A549 treated with dexamethasone at 1 μM for 4 hours (cell line): ENCODE data around the gene MEF2B. TPM values are rescaled to one million over a fixed set of nuclear protein-coding genes. Genes with fewer than 3 reads are reported as not detected.

Experiments
- total RNA-seq: library from RNA; stranded (reverse); fragments of 200-300 nt; extraction: Qiagen RNA extraction; gene quantifications from 5 replicates; pipeline ENCODE4 v1.2.3, GENCODE V29; 2022

The MEF2B gene
- total RNA-seq = 0.21 to 0.83 TPM (median 0.41 TPM) in 5 replicates

GRCh38 chr19:19170053-19170872 is at the start of gene MEF2B:
TSS of gene MEF2B (minus strand) at chr19:19170263. CDS start at chr19:19150735, 19,528 bp downstream.

GRCh38 chr19:19211499-19212420 is 41.7 kb upstream of the MEF2B start, which contains the start of gene NCAN:
TSS of gene NCAN (plus strand) at chr19:19211958. CDS start at chr19:19216954, 4,996 bp downstream.

GRCh38 chr19:19203012-19203856 is 33.2 kb upstream of the MEF2B start, which contains the start of gene NR2C2AP:
TSS of gene NR2C2AP (minus strand) at chr19:19203414. CDS start at chr19:19203060, 354 bp downstream.

GRCh38 chr19:19192078-19192882 is 22.2 kb upstream of the MEF2B start, which contains the start of the genes BORCS8 and RFXANK:
TSS of gene BORCS8 (minus strand) at chr19:19192152. CDS start at chr19:19192117, 35 bp downstream.
TSS of gene RFXANK (plus strand) at chr19:19192258. CDS start at chr19:19193947, 1,689 bp downstream.

GRCh38 chr19:19138109-19138981 is 31.7 kb downstream of the MEF2B start, which contains the start of gene TMEM161A:
TSS of gene TMEM161A (minus strand) at chr19:19138478. CDS start at chr19:19138428, 50 bp downstream.

Other genes starting within 250 kb of the MEF2B start
- 21.8 to 32.4 TPM (median 28.9 TPM) in 5 replicates for gene HOMER3, start 229.0 kb downstream of the MEF2B start, total RNA-seq
- gene SUGP2, start 136.7 kb downstream of the MEF2B start, total RNA-seq = 17.5 to 33.3 TPM (median 28.1 TPM) in 5 replicates
- gene ARMC6, start 136.7 kb downstream of the MEF2B start, total RNA-seq = 25.8 to 30.6 TPM (median 26.6 TPM) in 5 replicates
- 0.56 to 0.99 TPM (median 0.92 TPM) in 5 replicates for gene SLC25A42, start 106.3 kb downstream of the MEF2B start, total RNA-seq
- 16.3 to 27.9 TPM (median 26.3 TPM) in 5 replicates for gene TMEM161A, start 31.8 kb downstream of the MEF2B start, total RNA-seq
- gene BORCS8, start 21.9 kb upstream of the MEF2B start, total RNA-seq = 7.1 to 12.3 TPM (median 11.0 TPM) in 5 replicates
- gene RFXANK, start 22.0 kb upstream of the MEF2B start, total RNA-seq = 33.5 to 47.1 TPM (median 40.5 TPM) in 5 replicates
- 26.1 to 28.9 TPM (median 27.0 TPM) in 5 replicates for gene NR2C2AP, start 33.2 kb upstream of the MEF2B start, total RNA-seq
- gene NCAN, start 41.7 kb upstream of the MEF2B start, total RNA-seq = 0.04 to 0.15 TPM (median 0.06 TPM) in 5 replicates
- gene TM6SF2, start 103.0 kb upstream of the MEF2B start, total RNA-seq = 0.36 to 0.70 TPM (median 0.44 TPM) in 5 replicates
- gene SUGP1, start 150.2 kb upstream of the MEF2B start, total RNA-seq = 22.6 to 26.0 TPM (median 23.8 TPM) in 5 replicates
- gene MAU2, start 150.6 kb upstream of the MEF2B start, total RNA-seq = 9.0 to 14.4 TPM (median 12.5 TPM) in 5 replicates
- gene GATAD2A, start 235.4 kb upstream of the MEF2B start, total RNA-seq = 32.0 to 60.9 TPM (median 58.7 TPM) in 5 replicates